ENCODE measurements around the gene BARHL1.
A peak's percentile ranks its signal among the peaks of the same experiment; 100 is the strongest.

Gene BARHL1

GRCh38 chr9:132571806-132572600 is 10.4 kb upstream of the BARHL1 start:
- no peaks in the 10 kb centered on the region for H3K9me3 ChIP-seq

GRCh38 chr9:132572921-132573320 is 9.5 kb upstream of the BARHL1 start:
- intact Hi-C loops (cut with DNase I; ENCODE audit: low total_unique reads) = no loop called here
- Histone ChIP-seq H3K4me1 (no peaks in the 10 kb centered on the region), H3K4me3 (no peak overlapping the region), H3K27me3 (peaks cover 0 to 68% of the 10 kb centered on the region in 2 donors), H3K36me3 (no peaks in the 10 kb centered on the region), H3K9me3 (no peaks in the 10 kb centered on the region), H3K27ac (no peak overlapping the region)
- no peak for TF ChIP-seq CTCF (IDR thresholded peaks at IDR 0.05)
- no peak for DNase-seq

More at GRCh38 chr9:132571806-132572600, 10.4 kb upstream of the BARHL1 start:
- Histone ChIP-seq H3K4me1 (no peaks in the 10 kb centered on the region), H3K27ac (no peak overlapping the region), H3K27me3 (peaks cover 0 to 70% of the 10 kb centered on the region in 2 donors), H3K4me3 (no peak overlapping the region), H3K36me3 (no peaks in the 10 kb centered on the region)
- intact Hi-C loops (cut with DNase I; ENCODE audit: low total_unique reads) = no loop called here
- DNase-seq = no peak
- TF ChIP-seq CTCF (IDR thresholded peaks at IDR 0.05) = no peak

DNA sequence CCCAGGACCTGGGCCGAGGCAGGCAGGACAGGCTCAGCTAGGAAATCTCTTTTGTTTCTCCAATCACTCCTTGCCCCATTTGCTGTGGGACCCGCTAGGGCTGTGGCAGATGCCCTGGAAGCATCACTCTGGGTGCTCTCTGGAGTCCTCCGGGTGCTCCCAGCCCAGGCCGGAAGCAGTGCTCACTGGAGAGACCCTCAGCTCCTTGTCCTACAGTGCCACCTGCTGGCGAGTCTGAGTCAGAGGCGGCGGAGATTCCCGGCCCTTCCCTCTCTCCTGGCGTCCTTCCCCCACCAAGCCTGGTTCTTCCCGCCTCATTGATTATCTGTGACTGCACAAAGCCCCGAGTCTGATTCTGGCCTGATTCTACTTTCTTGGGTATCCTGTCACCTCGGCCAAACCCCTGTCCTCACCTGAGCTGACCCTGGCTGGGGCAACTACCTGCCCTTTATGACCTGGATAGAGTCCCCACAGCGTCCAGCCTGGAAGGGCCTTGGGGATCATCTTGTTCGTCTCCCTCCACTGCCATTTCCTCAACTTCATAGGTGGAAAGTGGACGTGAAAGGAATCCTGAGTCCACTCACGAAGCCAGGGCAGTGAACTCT is 7.3 kb upstream of the BARHL1 start:
- intact Hi-C loops (cut with DNase I; ENCODE audit: low total_unique reads) = no loop called here
- Histone ChIP-seq H3K27me3 (peaks cover 0 to 90% of the 10 kb centered on the region in 2 donors), H3K4me1 (peaks cover 0 to under 1% (median 0%) of the 10 kb centered on the region in 4 donors), H3K36me3 (no peaks in the 10 kb centered on the region), H3K4me3 (no peak overlapping the region), H3K27ac (no peak overlapping the region), H3K9me3 (no peaks in the 10 kb centered on the region)
- TF ChIP-seq CTCF (IDR thresholded peaks at IDR 0.05) = peak; percentile 25 to 38
- peak in 1 of 2 donors; percentile 33 for DNase-seq

- Histone ChIP-seq H3K27ac (no peak overlapping the region), H3K9me3 (no peaks in the 10 kb centered on the region), H3K36me3 (no peaks in the 10 kb centered on the region), H3K4me1 (peaks cover 0 to 7% (median 0%) of the 10 kb centered on the region in 4 donors), H3K4me3 (no peak overlapping the region), H3K27me3 (peaks cover 0 to 91% of the 10 kb centered on the region in 2 donors)
- no peak for TF ChIP-seq CTCF (IDR thresholded peaks at IDR 0.05)
- intact Hi-C loops (cut with DNase I; ENCODE audit: low total_unique reads) = no loop called here
- DNase-seq = no peak
These were observed 6.6 kb upstream of the BARHL1 start for GRCh38 chr9:132575811-132576210.

DNA sequence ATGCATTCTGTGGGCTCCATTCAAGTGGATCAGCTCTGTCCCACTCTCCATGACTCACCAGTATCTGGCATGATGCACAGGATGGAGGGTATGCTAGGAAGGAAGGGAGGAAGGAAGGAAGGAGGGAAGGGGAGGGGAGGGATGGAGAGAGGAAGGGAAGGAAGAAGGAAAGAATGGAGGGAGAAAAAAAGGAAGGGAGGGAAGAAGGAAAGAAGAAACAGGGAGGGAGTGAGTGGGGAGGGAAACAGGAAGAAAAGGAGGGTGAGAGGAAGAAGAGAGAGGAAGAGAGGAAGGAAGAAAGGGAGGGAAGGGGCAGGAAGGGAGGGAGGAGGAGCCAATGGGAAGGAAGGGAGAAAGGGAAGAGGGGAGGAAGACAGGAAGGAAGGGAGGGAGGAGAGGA is 5.3 kb upstream of the BARHL1 start:
- DNase-seq = no peak
- Histone ChIP-seq H3K4me1 (peaks cover 0 to 16% (median 5%) of the 10 kb centered on the region in 4 donors), H3K27me3 (peaks cover 0 to 95% of the 10 kb centered on the region in 2 donors), H3K27ac (no peak overlapping the region), H3K4me3 (no peak overlapping the region), H3K9me3 (no peaks in the 10 kb centered on the region), H3K36me3 (no peaks in the 10 kb centered on the region)
- intact Hi-C loops (cut with DNase I; ENCODE audit: low total_unique reads) = no loop called here
- TF ChIP-seq CTCF (IDR thresholded peaks at IDR 0.05) = no peak

Measured in tibial artery (tissue), 4 donors.